ENCODE data around the gene CAMTA1.

The CAMTA1 gene

DNA sequence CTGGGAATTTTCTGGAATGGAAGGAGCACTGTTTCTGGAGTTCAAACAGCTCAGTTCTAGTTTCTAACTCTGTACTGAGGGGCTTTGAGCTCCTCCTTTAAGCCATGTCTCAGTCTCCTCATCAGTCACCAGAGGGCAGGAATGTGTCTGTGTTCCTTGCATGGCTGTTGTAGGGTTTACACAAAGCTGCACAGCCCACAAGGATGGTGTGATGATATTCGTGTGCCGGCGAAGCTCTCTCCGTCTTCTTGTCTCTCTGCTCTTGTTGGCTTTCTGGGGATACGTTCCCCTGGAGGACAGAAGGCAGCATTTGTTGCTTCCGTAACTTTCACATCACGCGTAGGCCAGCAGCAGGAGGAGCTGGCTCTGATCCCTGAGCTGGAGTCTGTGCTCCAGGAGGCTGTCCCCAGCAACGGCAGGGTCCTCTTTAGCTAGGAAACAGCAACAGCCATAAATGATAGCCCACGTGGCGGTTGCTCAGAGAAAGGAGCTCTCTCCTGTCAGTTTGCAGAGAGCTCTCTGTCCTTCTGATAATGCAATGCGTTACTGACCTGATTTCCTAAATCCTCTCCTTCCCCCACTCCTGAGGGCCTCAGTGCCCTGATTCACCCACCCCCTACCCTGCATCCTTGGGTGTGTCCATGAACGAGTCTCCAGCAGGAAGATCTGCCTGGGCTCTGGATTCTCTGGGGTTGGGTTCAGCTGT is 796.7 kb downstream of the CAMTA1 start:
- no peak overlapping the region for H3K4me3 ChIP-seq (ENCODE audit: control insufficient read depth, low read depth, low read length)
- TF ChIP-seq, protein P1, sequence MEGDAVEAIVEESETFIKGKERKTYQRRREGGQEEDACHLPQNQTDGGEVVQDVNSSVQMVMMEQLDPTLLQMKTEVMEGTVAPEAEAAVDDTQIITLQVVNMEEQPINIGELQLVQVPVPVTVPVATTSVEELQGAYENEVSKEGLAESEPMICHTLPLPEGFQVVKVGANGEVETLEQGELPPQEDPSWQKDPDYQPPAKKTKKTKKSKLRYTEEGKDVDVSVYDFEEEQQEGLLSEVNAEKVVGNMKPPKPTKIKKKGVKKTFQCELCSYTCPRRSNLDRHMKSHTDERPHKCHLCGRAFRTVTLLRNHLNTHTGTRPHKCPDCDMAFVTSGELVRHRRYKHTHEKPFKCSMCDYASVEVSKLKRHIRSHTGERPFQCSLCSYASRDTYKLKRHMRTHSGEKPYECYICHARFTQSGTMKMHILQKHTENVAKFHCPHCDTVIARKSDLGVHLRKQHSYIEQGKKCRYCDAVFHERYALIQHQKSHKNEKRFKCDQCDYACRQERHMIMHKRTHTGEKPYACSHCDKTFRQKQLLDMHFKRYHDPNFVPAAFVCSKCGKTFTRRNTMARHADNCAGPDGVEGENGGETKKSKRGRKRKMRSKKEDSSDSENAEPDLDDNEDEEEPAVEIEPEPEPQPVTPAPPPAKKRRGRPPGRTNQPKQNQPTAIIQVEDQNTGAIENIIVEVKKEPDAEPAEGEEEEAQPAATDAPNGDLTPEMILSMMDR (conservative IDR thresholded peaks at IDR 0.05; ENCODE audit: control insufficient read depth, insufficient read depth, low read depth, low read length): no peak
- peak; percentile 52 for DNase-seq (ENCODE audit: low read depth)

DNA sequence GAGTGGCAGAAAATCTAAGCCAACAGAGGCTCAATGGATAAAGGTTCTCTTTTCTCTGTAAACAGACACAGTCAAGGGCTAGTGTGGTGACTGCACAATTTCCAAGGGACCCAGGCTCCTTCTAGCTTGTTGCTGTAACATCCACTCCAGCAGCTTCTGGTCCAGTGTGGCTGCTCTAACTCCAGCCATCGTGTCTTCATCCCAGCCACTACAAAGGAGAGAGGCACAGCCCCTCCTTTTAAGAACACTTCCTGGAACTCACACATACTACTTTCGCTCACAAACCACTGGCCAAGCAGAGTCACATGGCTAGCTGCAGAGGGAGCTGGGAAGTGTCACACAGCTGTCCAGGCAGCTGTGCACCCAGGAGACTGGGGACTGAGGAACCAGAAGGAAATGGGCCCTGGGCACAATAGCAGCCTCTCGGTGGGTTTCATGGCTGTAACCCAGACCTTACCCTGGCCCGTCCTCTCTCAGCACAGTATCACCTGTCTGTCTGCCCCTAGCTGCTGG is 797.3 kb downstream of the CAMTA1 start:
- no peak overlapping the region for H3K4me3 ChIP-seq (ENCODE audit: control insufficient read depth, low read depth, low read length)
- DNase-seq (ENCODE audit: low read depth): no peak
- TF ChIP-seq, protein P1 (conservative IDR thresholded peaks at IDR 0.05; ENCODE audit: control insufficient read depth, insufficient read depth, low read depth, low read length): no peak

DNA sequence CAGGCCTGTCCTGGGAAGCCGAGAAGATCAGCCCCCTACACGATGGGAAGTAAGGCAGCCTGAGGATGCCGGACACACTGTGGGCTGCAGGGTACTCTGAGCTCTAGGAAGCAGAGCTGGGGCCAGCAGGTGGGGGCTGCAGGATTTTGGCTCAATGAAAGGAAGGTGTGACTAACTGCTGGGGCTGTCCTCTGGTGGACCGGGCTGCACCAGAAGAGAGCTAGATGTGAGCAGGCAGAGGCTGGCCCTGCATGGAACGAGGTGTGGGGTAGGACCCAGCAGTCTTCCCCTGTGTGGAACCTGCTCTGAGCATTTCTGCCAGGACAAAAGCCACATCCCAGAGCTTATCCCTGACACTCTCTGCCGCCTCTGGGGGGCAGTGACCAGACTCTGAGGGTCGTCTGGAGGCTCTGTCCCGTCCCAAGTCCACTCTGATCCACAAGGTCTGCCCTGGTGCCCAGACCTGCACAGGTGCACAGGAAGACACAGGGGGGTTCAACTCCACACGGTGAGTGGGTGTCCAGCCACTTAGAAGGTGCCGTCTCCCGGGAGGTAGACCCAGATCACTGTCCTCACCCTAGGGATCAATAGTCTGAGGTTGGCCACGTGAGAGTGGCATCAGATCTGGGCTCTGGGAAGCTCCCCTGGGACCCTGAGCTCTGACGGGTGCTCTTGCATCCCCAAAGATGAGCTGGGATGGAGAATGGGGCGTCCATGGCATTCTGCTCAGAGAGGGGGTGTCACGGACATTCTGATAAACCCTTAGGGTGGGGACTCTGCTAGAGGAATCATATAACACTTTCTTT is 798.2 kb downstream of the CAMTA1 start:
- TF ChIP-seq, protein P1 (conservative IDR thresholded peaks at IDR 0.05; ENCODE audit: control insufficient read depth, insufficient read depth, low read depth, low read length): no peak
- H3K4me3 ChIP-seq (ENCODE audit: control insufficient read depth, low read depth, low read length): no peak overlapping the region
- DNase-seq (ENCODE audit: low read depth): no peak

DNA sequence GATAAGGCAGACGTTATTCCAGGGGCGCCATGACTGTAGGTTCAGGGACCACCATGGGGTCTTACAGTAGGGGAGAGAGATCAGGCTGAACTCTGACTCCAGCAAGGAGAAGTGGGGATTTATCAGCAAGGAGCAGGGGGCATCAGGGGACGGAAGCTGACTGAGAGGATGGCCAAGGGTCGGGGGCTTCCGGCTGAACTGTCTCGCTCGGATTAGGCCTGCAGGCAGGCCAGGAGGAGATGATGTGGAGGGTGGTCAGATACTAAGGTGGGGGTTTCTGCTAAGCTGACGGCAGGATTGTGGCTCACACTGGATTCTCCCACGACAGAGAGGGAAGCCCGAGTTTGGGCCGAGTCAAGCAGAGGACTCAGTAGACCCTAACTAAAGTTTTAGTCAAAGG is 798.9 kb downstream of the CAMTA1 start:
- H3K4me3 ChIP-seq (ENCODE audit: control insufficient read depth, low read depth, low read length): no peak overlapping the region
- TF ChIP-seq, protein P1 (conservative IDR thresholded peaks at IDR 0.05; ENCODE audit: control insufficient read depth, insufficient read depth, low read depth, low read length): no peak
- DNase-seq (ENCODE audit: low read depth): no peak

DNA sequence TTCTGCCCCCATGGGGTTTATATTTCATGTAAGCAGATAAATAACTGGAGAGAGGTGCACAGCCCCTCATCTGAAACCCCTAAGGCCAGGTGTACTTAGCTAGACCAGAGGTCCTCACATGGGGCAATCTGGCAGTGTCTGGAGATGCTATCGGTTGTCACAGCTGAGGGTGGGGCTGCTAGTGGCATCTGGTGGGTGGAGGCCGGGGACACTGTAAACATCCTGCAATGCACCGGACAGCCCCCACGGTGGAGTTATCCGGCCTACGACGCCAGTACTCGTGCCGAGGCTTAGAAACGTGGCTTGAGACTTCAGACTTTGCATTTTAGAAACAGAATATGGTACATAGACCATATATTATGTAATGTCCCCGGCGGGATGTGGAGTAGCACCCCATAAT is 799.4 kb downstream of the CAMTA1 start:
- no peak overlapping the region for H3K4me3 ChIP-seq (ENCODE audit: control insufficient read depth, low read depth, low read length)
- TF ChIP-seq, protein P1 (conservative IDR thresholded peaks at IDR 0.05; ENCODE audit: control insufficient read depth, insufficient read depth, low read depth, low read length): no peak
- DNase-seq (ENCODE audit: low read depth): no peak

DNA sequence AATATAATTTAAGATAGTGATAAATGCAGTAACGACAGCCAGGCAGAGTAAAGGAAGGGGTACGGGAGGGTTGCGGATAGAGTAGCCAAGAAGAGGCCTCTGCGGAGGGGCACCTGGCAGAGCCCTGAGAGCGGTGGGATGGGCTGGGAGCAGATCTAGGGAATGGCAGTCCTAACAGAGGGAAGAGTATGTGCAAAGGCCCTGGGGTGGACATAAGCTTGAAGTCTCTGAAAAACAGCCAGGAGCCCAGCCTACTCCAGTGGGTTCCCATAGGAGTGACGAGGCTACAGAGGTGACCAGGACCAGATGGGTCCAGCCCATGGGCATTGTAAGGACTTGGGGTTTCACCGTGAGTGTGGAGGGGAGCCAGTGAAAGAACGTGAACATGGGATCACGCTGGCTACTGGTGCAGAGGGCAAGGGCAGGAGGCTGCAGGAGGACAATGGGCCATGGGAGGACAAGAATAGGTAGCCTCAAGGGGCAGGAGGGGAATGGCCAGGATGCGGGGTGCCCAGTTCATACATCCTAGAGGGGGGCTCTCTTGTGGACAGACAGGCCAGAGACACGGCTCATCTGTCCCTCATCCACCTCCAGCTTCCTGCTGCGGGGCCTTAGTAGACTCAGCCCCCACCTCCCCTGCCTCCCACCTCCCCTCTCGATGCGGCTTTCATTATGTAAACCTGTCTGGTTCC is 800.1 kb downstream of the CAMTA1 start:
- TF ChIP-seq, protein P1 (conservative IDR thresholded peaks at IDR 0.05; ENCODE audit: control insufficient read depth, insufficient read depth, low read depth, low read length): no peak
- no peak overlapping the region for H3K4me3 ChIP-seq (ENCODE audit: control insufficient read depth, low read depth, low read length)
- DNase-seq (ENCODE audit: low read depth): no peak

Measured in fibroblast of mammary gland (primary cell).